Duodenal mucosa (tissue), 2 donors: ENCODE results near the gene EIF4EBP3.

Source experiments
- H3K27ac ChIP-seq: one replicate; pipeline ENCODE4 v1.7.0; 2013; ENCODE audit warnings: low read depth, low read length
- H3K27me3 ChIP-seq, 2 donors: one replicate each; pipeline ENCODE4 v1.7.0; 2013; ENCODE audit warnings: low read length in 2 of 2, control low read depth in 1 of 2; ENCODE audit not compliant: insufficient read depth in 2 of 2, control insufficient read depth in 1 of 2
- H3K36me3 ChIP-seq, 2 donors: one replicate each; pipeline ENCODE4 v1.7.0; 2013; ENCODE audit warnings: low read length in 2 of 2, control low read depth in 1 of 2; ENCODE audit not compliant: insufficient read depth in 2 of 2, control insufficient read depth in 1 of 2
- H3K4me1 ChIP-seq, 2 donors: one replicate each; pipeline ENCODE4 v1.7.0; 2013; ENCODE audit warnings: low read length in 2 of 2, control low read depth in 1 of 2; ENCODE audit not compliant: insufficient read depth in 2 of 2, control insufficient read depth in 1 of 2
- H3K4me3 ChIP-seq, 2 donors: one replicate each; pipeline ENCODE4 v1.7.0; 2013; ENCODE audit warnings: low read length in 2 of 2, low read depth in 1 of 2
- H3K9ac ChIP-seq, 2 donors: one replicate each; pipeline ENCODE4 v1.7.0; 2013; ENCODE audit warnings: low read length in 2 of 2, low read depth in 1 of 2
- H3K9me3 ChIP-seq, 2 donors: one replicate each; pipeline ENCODE4 v1.7.0; 2013; ENCODE audit warnings: low read length in 2 of 2, control low read depth in 1 of 2; ENCODE audit not compliant: control insufficient read depth in 1 of 2

EIF4EBP3 gene

GRCh38 chr5:140545606-140546005 is 1.9 kb upstream of the EIF4EBP3 start:
- H3K4me3 ChIP-seq, result no peak overlapping the region
- H3K4me1 ChIP-seq, result peaks cover 41 to 42% of the 10 kb centered on the region in 2 donors
- no peaks in the 10 kb centered on the region for H3K9me3 ChIP-seq
- H3K9ac ChIP-seq, result no peak overlapping the region
- H3K27ac ChIP-seq, result no peak overlapping the region
- H3K27me3 ChIP-seq, result no peaks in the 10 kb centered on the region
- H3K36me3 ChIP-seq, result peaks cover 20 to 39% of the 10 kb centered on the region in 2 donors

- H3K4me3 ChIP-seq, result peak overlapping the region; percentile 60 to 73
- H3K36me3 ChIP-seq, result peaks cover 16 to 39% of the 10 kb centered on the region in 2 donors
- peak overlapping the region; percentile 96 for H3K27ac ChIP-seq
- H3K9me3 ChIP-seq, result no peaks in the 10 kb centered on the region
- H3K9ac ChIP-seq, result peak overlapping the region; percentile 36 to 84
- peaks cover 41 to 42% of the 10 kb centered on the region in 2 donors for H3K4me1 ChIP-seq
- no peaks in the 10 kb centered on the region for H3K27me3 ChIP-seq
Observed at GRCh38 chr5:140546851-140547507, 483 bp upstream of the EIF4EBP3 start.

GRCh38 chr5:140548300-140548688 is 832 bp downstream of the EIF4EBP3 start:
- peak overlapping the region; percentile 60 to 73 for H3K4me3 ChIP-seq

GRCh38 chr5:140548791-140549190 is 1.3 kb downstream of the EIF4EBP3 start:
- H3K4me3 ChIP-seq, result peak overlapping the region; percentile 60 to 73
- no peaks in the 10 kb centered on the region for H3K9me3 ChIP-seq
- H3K36me3 ChIP-seq, result peaks cover 15 to 40% of the 10 kb centered on the region in 2 donors
- peaks cover 36 to 37% of the 10 kb centered on the region in 2 donors for H3K4me1 ChIP-seq
- H3K9ac ChIP-seq, result peak overlapping the region; percentile 68 to 84
- no peaks in the 10 kb centered on the region for H3K27me3 ChIP-seq
- H3K27ac ChIP-seq, result peak overlapping the region; percentile 96

More at GRCh38 chr5:140548300-140548688, 832 bp downstream of the EIF4EBP3 start:
- H3K4me1 ChIP-seq, result peaks cover 39% of the 10 kb centered on the region in 2 donors
- H3K36me3 ChIP-seq, result peaks cover 15 to 40% of the 10 kb centered on the region in 2 donors
- peak overlapping the region; percentile 68 to 84 for H3K9ac ChIP-seq
- H3K27ac ChIP-seq, result peak overlapping the region; percentile 96
- no peaks in the 10 kb centered on the region for H3K27me3 ChIP-seq
- no peaks in the 10 kb centered on the region for H3K9me3 ChIP-seq

- H3K4me1 ChIP-seq, result peaks cover 34 to 36% of the 10 kb centered on the region in 2 donors
Observed at GRCh38 chr5:140549237-140550144, 2.0 kb downstream of the EIF4EBP3 start.

GRCh38 chr5:140550147-140551079 is 3.0 kb downstream of the EIF4EBP3 start:
- peak overlapping the region in 1 of 2 donors; percentile 12 for H3K9ac ChIP-seq
- no peak overlapping the region for H3K4me3 ChIP-seq
- no peaks in the 10 kb centered on the region for H3K9me3 ChIP-seq
- peaks cover 10 to 31% of the 10 kb centered on the region in 2 donors for H3K36me3 ChIP-seq
- H3K27me3 ChIP-seq, result no peaks in the 10 kb centered on the region
- peaks cover 34 to 38% of the 10 kb centered on the region in 2 donors for H3K4me1 ChIP-seq
- H3K27ac ChIP-seq, result peak overlapping the region; percentile 36

More at GRCh38 chr5:140549237-140550144, 2.0 kb downstream of the EIF4EBP3 start:
- Histone ChIP-seq H3K9me3 (no peaks in the 10 kb centered on the region), H3K36me3 (peaks cover 14 to 37% of the 10 kb centered on the region in 2 donors), H3K9ac (peak overlapping the region; percentile 12 to 68), H3K27me3 (no peaks in the 10 kb centered on the region), H3K4me3 (peak overlapping the region; percentile 60 to 73), H3K27ac (peak overlapping the region; percentile 36)

GRCh38 chr5:140551872-140552271 is 4.4 kb downstream of the EIF4EBP3 start:
- Histone ChIP-seq H3K9me3 (no peaks in the 10 kb centered on the region), H3K27ac (no peak overlapping the region), H3K27me3 (no peaks in the 10 kb centered on the region), H3K4me1 (peaks cover 39 to 40% of the 10 kb centered on the region in 2 donors), H3K9ac (no peak overlapping the region), H3K36me3 (peaks cover 10 to 31% of the 10 kb centered on the region in 2 donors), H3K4me3 (no peak overlapping the region)

- no peak overlapping the region for H3K27ac ChIP-seq
- H3K9me3 ChIP-seq, result no peaks in the 10 kb centered on the region
- H3K36me3 ChIP-seq, result peaks cover 10 to 31% of the 10 kb centered on the region in 2 donors
- no peak overlapping the region for H3K9ac ChIP-seq
- H3K27me3 ChIP-seq, result no peaks in the 10 kb centered on the region
- peaks cover 30 to 33% of the 10 kb centered on the region in 2 donors for H3K4me1 ChIP-seq
- H3K4me3 ChIP-seq, result no peak overlapping the region
Observed at GRCh38 chr5:140553657-140554056, 6.2 kb downstream of the EIF4EBP3 start.

- Histone ChIP-seq H3K4me3 (no peak overlapping the region), H3K27ac (no peak overlapping the region), H3K27me3 (no peaks in the 10 kb centered on the region), H3K36me3 (peaks cover 10 to 26% of the 10 kb centered on the region in 2 donors), H3K9ac (no peak overlapping the region), H3K4me1 (peaks cover 22 to 26% of the 10 kb centered on the region in 2 donors), H3K9me3 (no peaks in the 10 kb centered on the region)
Observed at GRCh38 chr5:140554454-140554853, 7.0 kb downstream of the EIF4EBP3 start.
